ENCODE data around the gene RASA3. TPM values are rescaled to one million over a fixed set of nuclear protein-coding genes. Genes with fewer than 3 reads are reported as not detected.
"Not testable (repeated sequence)": the region's sequence is repeated elsewhere in the genome, so short reads cannot be mapped to it uniquely, and the experiment has no call there.

Gene RASA3, protein sequence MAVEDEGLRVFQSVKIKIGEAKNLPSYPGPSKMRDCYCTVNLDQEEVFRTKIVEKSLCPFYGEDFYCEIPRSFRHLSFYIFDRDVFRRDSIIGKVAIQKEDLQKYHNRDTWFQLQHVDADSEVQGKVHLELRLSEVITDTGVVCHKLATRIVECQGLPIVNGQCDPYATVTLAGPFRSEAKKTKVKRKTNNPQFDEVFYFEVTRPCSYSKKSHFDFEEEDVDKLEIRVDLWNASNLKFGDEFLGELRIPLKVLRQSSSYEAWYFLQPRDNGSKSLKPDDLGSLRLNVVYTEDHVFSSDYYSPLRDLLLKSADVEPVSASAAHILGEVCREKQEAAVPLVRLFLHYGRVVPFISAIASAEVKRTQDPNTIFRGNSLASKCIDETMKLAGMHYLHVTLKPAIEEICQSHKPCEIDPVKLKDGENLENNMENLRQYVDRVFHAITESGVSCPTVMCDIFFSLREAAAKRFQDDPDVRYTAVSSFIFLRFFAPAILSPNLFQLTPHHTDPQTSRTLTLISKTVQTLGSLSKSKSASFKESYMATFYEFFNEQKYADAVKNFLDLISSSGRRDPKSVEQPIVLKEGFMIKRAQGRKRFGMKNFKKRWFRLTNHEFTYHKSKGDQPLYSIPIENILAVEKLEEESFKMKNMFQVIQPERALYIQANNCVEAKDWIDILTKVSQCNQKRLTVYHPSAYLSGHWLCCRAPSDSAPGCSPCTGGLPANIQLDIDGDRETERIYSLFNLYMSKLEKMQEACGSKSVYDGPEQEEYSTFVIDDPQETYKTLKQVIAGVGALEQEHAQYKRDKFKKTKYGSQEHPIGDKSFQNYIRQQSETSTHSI
- total RNA-seq (ENCODE audit: insufficient read depth, low replicate concordance), result 25.3 TPM

GRCh38 chr13:114132419-114133121 is at the start of gene RASA3:
RASA3 (minus strand) TSS chr13:114132623; CDS start chr13:114132489, 134 bp downstream.
- peak; percentile 90 for DNase-seq (ENCODE audit: low spot score)

- no peak for DNase-seq (ENCODE audit: low spot score)
Measured at GRCh38 chr13:114179087-114179658, 46.8 kb upstream of the RASA3 start, which contains the start of gene CFAP97D2. CFAP97D2 (plus strand) TSS chr13:114179257; CDS start chr13:114179331, 74 bp downstream.

- no peak for DNase-seq (ENCODE audit: low spot score)
Measured at GRCh38 chr13:114177245-114178010, 45.0 kb upstream of the RASA3 start.

- DNase-seq (ENCODE audit: low spot score), result not testable (repeated sequence)
Measured at GRCh38 chr13:114176359-114176902, 44.0 kb upstream of the RASA3 start.

GRCh38 chr13:114174529-114174961 is 42.1 kb upstream of the RASA3 start:
- peak; percentile 22 for DNase-seq (ENCODE audit: low spot score)

- DNase-seq (ENCODE audit: low spot score), result no peak
Measured at GRCh38 chr13:114173745-114174144, 41.3 kb upstream of the RASA3 start.

DNA sequence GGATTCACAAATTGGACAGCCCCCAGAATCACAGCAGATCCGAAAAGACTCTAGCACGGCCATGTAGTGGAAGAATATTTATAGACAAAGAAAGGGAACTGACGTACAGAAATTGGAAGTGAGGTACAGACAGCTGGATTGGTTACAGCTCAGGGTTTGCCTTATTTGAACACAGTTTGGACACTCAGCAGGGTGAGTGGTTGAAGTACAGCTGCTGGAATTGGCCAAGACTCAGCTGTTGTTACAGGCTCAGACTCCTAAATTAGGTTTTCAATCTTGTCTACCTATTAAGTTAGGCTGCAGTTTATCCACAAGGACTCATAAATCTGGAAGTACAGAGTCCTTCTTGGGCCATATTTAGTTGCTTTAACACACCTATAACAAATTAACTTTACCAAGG is 40.8 kb upstream of the RASA3 start:
- DNase-seq (ENCODE audit: low spot score), result no peak

DNA sequence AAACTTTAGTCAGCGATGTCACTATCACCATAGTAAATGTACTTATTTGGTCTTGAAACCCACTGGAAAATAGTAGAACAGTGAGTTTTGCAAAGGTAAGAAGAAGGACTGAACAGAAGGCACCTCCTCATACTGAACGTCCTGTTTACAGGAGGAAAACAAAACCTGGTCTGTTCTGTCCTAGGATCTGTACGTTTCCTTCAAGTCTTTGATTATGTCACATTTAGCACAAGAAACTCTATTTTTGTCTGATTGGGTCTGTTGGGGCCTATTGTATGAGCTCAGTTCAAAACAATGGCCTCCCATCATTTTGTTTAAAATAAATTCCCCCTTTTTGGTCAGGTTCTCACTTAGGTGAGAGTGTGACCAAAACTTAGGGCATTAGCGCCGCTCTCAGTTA is 35.5 kb upstream of the RASA3 start:
- no peak for DNase-seq (ENCODE audit: low spot score)

DNA sequence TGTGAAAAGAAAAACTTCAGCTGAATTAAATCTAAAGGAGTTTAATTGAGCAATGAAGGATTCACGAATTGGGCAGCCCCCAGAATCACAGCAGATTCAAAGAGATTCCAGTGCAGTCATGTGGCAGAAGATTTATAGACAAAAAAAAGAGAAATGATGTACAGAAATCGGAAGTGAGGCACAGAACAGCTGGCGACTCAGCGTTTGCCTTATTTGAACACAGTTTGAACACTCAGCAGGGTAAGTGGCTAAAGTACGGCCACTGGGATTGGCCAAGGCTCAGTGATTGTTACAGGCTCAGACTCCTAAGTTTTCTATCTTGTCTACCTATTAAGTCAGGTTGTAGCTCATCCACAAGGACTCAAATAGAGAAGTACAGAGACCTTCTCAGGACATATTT is 35.0 kb upstream of the RASA3 start:
- peak; percentile 19 for DNase-seq (ENCODE audit: low spot score)

DNA sequence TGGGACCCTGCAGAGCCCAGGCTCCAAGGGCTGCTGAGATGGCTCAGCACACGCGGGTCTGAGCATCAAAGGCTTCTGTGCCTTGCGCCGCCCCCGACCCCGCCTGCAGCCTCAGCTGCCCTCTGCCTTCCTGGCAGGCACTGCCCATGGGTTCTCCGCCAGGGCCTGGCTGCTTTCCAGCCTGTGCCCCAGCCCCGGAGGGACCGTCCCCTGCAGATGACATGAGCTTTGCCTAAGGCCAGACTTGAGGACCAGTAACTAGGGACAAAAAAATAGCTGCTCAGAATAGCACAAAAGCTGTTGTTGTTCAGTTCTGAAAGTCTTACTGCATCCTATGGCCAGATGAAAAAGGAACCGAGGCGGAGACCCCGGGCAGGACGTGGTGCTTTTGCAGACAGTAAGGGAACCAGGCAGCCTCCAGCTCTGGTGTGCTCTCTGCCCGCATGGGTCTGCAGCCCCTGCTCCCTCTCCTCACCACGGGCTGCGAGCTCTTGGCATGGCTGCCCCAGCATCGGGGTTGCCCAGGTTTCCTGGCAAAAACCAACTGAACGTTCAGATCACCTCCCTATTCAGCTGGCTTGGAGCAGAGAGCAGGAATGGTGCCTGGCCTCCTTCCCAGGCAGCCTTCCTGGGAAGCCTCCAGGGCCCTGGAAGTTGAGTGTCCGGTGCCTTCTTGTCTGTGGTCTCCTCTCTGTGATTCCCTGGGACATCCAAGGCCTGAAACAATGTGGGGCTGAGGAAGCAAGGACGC is 34.1 kb upstream of the RASA3 start:
- DNase-seq (ENCODE audit: low spot score), result no peak

- no peak for DNase-seq (ENCODE audit: low spot score)
Measured at GRCh38 chr13:114164681-114165429, 32.4 kb upstream of the RASA3 start.

DNA sequence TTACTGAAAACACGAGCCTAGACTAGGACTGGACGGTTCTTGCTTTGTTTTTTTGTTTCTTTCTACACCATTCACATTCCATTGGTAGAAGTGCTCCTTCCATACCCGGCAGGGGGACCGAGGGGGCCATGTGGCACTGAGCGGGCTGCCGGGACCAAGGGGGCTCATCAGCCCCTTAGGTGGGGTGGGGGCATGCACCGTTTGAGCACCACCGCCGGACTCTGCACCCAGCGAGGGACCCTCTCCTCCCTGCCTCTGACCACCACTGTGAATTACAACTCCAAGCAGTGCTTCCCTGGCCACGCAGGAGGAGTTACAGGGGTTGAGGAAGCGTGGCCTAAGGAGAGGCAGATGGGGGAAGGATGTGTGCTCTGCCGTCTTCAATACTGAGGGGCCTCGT is 31.6 kb upstream of the RASA3 start:
- no peak for DNase-seq (ENCODE audit: low spot score)

- DNase-seq (ENCODE audit: low spot score), result no peak
Measured at GRCh38 chr13:114162533-114162922, 30.1 kb upstream of the RASA3 start.

GRCh38 chr13:114161644-114162532 is 29.5 kb upstream of the RASA3 start:
- peak; percentile 43 for DNase-seq (ENCODE audit: low spot score)

DNA sequence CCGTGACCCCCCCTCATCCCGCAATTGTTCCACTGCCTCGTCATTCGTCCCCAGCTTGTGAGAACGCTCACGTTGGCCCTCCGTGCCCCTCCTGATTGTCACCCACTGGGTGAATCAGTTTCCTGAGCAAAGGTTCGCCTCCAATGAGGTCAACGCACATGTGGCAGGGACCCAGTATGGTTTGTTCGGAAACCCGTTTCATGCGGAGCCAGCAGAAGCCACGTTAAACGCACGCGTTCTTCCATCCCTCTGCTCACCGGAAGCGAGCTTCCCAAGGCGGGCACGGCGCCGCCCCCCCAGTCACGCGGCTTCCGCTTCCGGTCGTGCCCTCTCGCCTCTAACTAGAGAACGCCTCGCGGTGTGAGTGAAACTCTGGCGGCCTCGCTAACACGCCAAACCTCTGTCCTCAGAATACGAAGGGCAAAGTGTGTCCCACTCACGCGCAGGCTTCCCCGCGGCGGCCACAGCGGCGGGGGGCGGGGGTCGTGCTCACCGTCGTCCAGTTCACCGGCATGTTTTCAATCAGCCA is 28.7 kb upstream of the RASA3 start:
- DNase-seq (ENCODE audit: low spot score), result no peak

DNA sequence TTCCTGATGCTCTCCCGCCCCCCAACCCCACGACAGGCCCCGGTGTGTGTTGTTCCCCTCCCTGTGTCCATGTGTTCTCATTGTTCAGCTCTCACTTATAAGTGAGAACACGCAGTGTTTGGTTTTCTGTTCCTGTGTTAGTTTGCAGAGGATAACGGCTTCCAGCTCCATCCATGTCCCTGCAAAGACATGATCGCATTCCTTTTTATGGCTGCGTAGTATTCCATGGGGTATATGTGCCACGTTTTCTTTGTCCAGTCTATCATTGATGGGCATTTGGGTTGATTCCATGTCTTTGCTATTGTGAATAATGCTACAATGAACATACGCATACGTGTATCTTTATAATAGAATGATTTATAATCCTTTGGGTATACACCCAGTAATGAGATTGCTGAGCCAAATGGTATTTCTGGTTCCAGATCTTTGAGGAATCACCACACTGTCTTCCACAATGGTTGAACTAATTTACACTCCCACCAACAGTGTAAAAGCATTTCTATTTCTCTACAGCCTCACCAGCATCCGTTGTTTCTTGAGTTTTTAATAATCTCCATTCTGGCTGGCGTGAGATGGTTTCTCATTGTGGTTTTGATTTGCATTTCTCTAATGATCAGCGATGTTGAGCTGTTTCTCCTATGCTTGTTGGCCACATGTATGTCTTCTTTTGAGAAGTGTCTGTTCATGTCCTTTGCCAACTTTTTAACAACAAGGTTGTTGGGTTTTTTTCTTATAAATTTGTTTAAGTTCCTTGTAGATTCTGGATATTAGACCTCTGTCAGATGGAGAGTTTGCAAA is 26.6 kb upstream of the RASA3 start:
- DNase-seq (ENCODE audit: low spot score), result not testable (repeated sequence)

Data from umbilical cord (tissue), 2 donors.